Measurements from ENCODE around the gene SHC4. TPM values are rescaled to one million over a fixed set of nuclear protein-coding genes. Genes with fewer than 3 reads are reported as not detected.

SHC4 gene
- total and polyA plus RNA-seq, 4 donors: 0.09 to 1.9 (median 0.44) TPM

DNA sequence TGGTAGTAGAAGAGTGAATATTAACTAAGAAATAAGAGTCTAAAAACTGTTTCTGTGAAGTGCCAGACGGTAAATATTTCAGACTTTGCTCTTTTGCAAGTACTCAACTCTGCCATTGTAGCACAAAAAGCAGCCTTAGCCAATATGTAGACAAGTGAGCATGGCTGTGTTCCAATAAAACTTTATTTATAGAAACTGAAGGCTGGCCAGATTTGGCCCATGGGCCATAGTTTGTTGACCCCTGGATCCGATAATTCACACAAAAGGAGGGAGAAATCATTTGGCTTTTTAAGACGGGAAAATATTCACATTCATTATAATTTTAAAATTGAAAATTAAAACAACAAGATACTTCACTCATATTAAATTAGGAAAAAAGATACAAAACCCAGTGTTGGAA is 70.4 kb downstream of the SHC4 start:
- Histone ChIP-seq H3K27me3 (ENCODE audit: control insufficient read depth in 3 of 3, insufficient read depth in 3 of 3, low read length in 2 of 3) (no peaks in the 10 kb centered on the region), H3K36me3 (ENCODE audit: control insufficient read depth in 4 of 4, insufficient read depth in 4 of 4, low read length in 4 of 4) (no peaks in the 10 kb centered on the region), H3K27ac (ENCODE audit: low read depth in 1 of 2, low read length in 1 of 2) (no peak overlapping the region), H3K9me3 (ENCODE audit: control insufficient read depth in 4 of 4, insufficient read depth in 3 of 4, low read length in 3 of 4) (no peaks in the 10 kb centered on the region), H3K9ac (ENCODE audit: insufficient read depth in 1 of 2, low read length in 2 of 2) (no peak overlapping the region), H3K4me1 (ENCODE audit: control insufficient read depth in 5 of 5, insufficient read depth in 5 of 5, low read length in 5 of 5) (peaks cover 0 to 17% (median 1%) of the 10 kb centered on the region in 5 donors), H3K4me3 (no peak overlapping the region)
- TF ChIP-seq, protein P1, sequence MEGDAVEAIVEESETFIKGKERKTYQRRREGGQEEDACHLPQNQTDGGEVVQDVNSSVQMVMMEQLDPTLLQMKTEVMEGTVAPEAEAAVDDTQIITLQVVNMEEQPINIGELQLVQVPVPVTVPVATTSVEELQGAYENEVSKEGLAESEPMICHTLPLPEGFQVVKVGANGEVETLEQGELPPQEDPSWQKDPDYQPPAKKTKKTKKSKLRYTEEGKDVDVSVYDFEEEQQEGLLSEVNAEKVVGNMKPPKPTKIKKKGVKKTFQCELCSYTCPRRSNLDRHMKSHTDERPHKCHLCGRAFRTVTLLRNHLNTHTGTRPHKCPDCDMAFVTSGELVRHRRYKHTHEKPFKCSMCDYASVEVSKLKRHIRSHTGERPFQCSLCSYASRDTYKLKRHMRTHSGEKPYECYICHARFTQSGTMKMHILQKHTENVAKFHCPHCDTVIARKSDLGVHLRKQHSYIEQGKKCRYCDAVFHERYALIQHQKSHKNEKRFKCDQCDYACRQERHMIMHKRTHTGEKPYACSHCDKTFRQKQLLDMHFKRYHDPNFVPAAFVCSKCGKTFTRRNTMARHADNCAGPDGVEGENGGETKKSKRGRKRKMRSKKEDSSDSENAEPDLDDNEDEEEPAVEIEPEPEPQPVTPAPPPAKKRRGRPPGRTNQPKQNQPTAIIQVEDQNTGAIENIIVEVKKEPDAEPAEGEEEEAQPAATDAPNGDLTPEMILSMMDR (IDR thresholded peaks at IDR 0.05; ENCODE audit: control extremely low read depth, extremely low read depth): no peak
- DNase-seq (no peak), ATAC-seq (ENCODE audit: insufficient read depth, low FRiP score) (no peak)
- WGBS, 2 donors: 75 to 96% methylated on average over 3 of the region's 3 CpGs

DNA sequence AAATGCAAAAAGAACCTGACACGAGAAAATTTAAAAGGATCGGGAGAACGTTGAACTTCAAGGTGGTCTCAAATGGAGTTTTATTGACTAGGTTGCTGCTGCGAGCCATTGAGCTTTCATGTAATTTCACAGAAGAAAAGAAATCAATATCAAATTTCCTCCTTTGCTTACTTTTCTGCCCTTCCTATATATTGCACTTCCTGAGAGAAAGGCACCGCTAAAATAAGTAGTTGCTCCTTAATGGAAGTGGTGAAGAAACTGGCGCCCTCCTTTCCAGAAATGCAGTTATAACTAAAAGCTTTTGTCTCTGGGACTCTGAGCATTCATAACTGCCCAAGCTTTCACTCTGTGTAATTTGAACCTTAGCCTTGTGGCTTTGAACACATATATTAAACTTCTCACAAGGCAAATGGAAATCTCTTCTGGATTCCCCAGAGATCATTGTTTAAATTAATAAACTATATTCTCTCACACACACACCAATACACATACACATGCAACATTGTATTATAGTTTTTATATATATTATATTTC is 72.4 kb downstream of the SHC4 start:
- H3K27me3 ChIP-seq (ENCODE audit: control insufficient read depth in 3 of 3, insufficient read depth in 3 of 3, low read length in 2 of 3): no peaks in the 10 kb centered on the region
- H3K9ac ChIP-seq (ENCODE audit: insufficient read depth in 1 of 2, low read length in 2 of 2): no peak overlapping the region
- H3K27ac ChIP-seq (ENCODE audit: low read depth in 1 of 2, low read length in 1 of 2): no peak overlapping the region
- no peaks in the 10 kb centered on the region for H3K4me1 ChIP-seq (ENCODE audit: control insufficient read depth in 5 of 5, insufficient read depth in 5 of 5, low read length in 5 of 5)
- H3K9me3 ChIP-seq (ENCODE audit: control insufficient read depth in 4 of 4, insufficient read depth in 3 of 4, low read length in 3 of 4): no peaks in the 10 kb centered on the region
- TF ChIP-seq, protein P1 (IDR thresholded peaks at IDR 0.05; ENCODE audit: control extremely low read depth, extremely low read depth): no peak
- no peaks in the 10 kb centered on the region for H3K36me3 ChIP-seq (ENCODE audit: control insufficient read depth in 4 of 4, insufficient read depth in 4 of 4, low read length in 4 of 4)
- WGBS, 2 donors: 82 to 85% methylated on average over 6 of the region's 6 CpGs
- H3K4me3 ChIP-seq: no peak overlapping the region
- no peak for ATAC-seq (ENCODE audit: insufficient read depth, low FRiP score)
- no peak for DNase-seq

DNA sequence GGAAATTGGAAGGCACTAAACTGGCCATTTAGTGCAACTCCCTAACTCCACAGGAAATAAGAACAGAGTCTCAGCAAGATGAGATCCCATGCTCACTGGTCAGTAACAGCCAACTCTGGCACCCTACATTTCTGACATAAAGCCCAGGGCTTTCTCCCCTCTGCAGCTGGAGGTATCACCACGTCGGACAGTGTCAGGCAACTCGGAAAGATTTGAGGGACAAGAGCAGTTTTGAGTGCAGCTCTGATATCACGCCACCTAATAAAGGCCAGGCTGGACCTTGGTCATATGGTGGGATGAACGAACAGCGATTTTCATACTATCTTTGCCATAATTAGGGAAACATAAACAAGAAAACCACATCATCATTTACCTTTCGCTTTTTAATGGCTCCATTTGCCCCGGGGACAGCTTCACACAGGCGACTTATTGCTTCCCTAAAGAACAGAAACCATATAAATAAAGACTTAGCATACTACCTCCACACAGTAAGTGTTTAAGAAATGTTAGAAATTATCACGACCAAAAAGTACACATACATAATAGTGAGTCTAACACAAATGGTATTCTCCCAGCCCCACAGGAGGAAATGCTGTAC is 73.2 kb downstream of the SHC4 start:
- 82 to 89% methylated on average over 10 of the region's 10 CpGs for WGBS, 2 donors
- no peak for DNase-seq
- Histone ChIP-seq H3K27me3 (ENCODE audit: control insufficient read depth in 3 of 3, insufficient read depth in 3 of 3, low read length in 2 of 3) (no peaks in the 10 kb centered on the region), H3K9ac (ENCODE audit: insufficient read depth in 1 of 2, low read length in 2 of 2) (no peak overlapping the region), H3K27ac (ENCODE audit: low read depth in 1 of 2, low read length in 1 of 2) (no peak overlapping the region), H3K4me3 (no peak overlapping the region), H3K4me1 (ENCODE audit: control insufficient read depth in 5 of 5, insufficient read depth in 5 of 5, low read length in 5 of 5) (no peaks in the 10 kb centered on the region), H3K36me3 (ENCODE audit: control insufficient read depth in 4 of 4, insufficient read depth in 4 of 4, low read length in 4 of 4) (no peaks in the 10 kb centered on the region), H3K9me3 (ENCODE audit: control insufficient read depth in 4 of 4, insufficient read depth in 3 of 4, low read length in 3 of 4) (no peaks in the 10 kb centered on the region)
- TF ChIP-seq, protein P1 (IDR thresholded peaks at IDR 0.05; ENCODE audit: control extremely low read depth, extremely low read depth): no peak
- no peak for ATAC-seq (ENCODE audit: insufficient read depth, low FRiP score)

DNA sequence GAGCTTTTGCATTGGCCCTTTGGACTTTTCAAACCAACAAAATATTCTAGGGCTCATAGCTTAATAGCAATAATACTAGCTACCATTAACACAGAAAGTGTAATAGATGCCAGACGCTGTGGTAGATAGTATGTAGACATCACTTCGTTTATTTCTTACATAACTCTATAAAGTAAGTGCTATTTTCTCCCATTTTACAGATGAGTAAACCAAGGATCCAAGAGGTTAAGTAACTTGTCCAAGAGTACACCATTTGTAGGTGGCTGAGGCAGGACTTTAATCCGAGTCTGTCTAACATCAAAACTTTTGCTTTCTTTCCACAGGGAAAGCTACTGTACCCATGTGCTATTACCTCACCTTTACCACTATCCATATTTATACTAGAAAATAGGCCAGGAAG is 73.8 kb downstream of the SHC4 start:
- no peaks in the 10 kb centered on the region for H3K4me1 ChIP-seq (ENCODE audit: control insufficient read depth in 5 of 5, insufficient read depth in 5 of 5, low read length in 5 of 5)
- no peaks in the 10 kb centered on the region for H3K36me3 ChIP-seq (ENCODE audit: control insufficient read depth in 4 of 4, insufficient read depth in 4 of 4, low read length in 4 of 4)
- no peak overlapping the region for H3K27ac ChIP-seq (ENCODE audit: low read depth in 1 of 2, low read length in 1 of 2)
- H3K9ac ChIP-seq (ENCODE audit: insufficient read depth in 1 of 2, low read length in 2 of 2): no peak overlapping the region
- no peaks in the 10 kb centered on the region for H3K9me3 ChIP-seq (ENCODE audit: control insufficient read depth in 4 of 4, insufficient read depth in 3 of 4, low read length in 3 of 4)
- DNase-seq: no peak
- 91% methylated on average over 3 of the region's 3 CpGs for WGBS, 2 donors
- TF ChIP-seq, protein P1 (IDR thresholded peaks at IDR 0.05; ENCODE audit: control extremely low read depth, extremely low read depth): no peak
- ATAC-seq (ENCODE audit: insufficient read depth, low FRiP score): no peak
- no peaks in the 10 kb centered on the region for H3K27me3 ChIP-seq (ENCODE audit: control insufficient read depth in 3 of 3, insufficient read depth in 3 of 3, low read length in 2 of 3)
- H3K4me3 ChIP-seq: no peak overlapping the region

Measured in lung (tissue), 12 donors.